Tibial artery (tissue), 4 donors: Measurements from ENCODE around the gene KLK13.

Source experiments
- DNase-seq, 2 donors: peaks; one replicate each; pipeline ENCODE4 v3.0.0-alpha.2; 2019
- H3K27ac ChIP-seq, 2 donors: fragments of 200-600 bp; sonication (generic) in 1 of 2; 1 replicate in 1 of 2; 2 replicates in 1 of 2; pipeline ENCODE4 v1.5.1; 2018 to 2019; ENCODE audit warnings: mild to moderate bottlenecking in 1 of 2
- H3K27me3 ChIP-seq, 2 donors: fragments of 200-600 bp; sonication (generic) in 1 of 2; one replicate each; pipeline versions ENCODE4 v1.5.1 to v1.6.0; 2016 to 2019
- H3K36me3 ChIP-seq, 3 donors: fragments of 200-600 bp; sonication (generic) in 2 of 3; one replicate each; pipeline ENCODE4 v1.5.1; 2016 to 2019; ENCODE audit warnings: mild to moderate bottlenecking in 2 of 3
- H3K4me1 ChIP-seq, 4 donors: fragments of 200-600 bp; sonication (generic) in 2 of 4; 1 replicate in 3 of 4; 2 replicates in 1 of 4; pipeline ENCODE4 v1.5.1; 2016 to 2019
- H3K4me3 ChIP-seq, 2 donors: fragments of 200-600 bp; sonication (generic) in 1 of 2; 1 replicate in 1 of 2; 2 replicates in 1 of 2; pipeline ENCODE4 v1.5.1; 2018 to 2019; ENCODE audit warnings: mild to moderate bottlenecking in 2 of 2
- H3K9me3 ChIP-seq, 3 donors: fragments of 200-600 bp; sonication (generic) in 1 of 3; one replicate each; pipeline ENCODE4 v1.5.1; 2016 to 2019
- intact Hi-C: fragments of 100-400 bp; cut with DNase I; formaldehyde crosslinking; loops from one replicate; pipeline ENCODE4 v1.15.0; 2023; ENCODE audit warnings: low total_unique reads
- TF ChIP-seq, protein P1 (sequence below), 2 experiments: fragments of 200-600 bp in 1 of 2; fragments of 450-650 bp in 1 of 2; IDR thresholded peaks; one replicate each; pipeline ENCODE4 v1.5.1; 2017 to 2019; ENCODE audit warnings: antibody characterized with exemption in 2 of 2, mild to moderate bottlenecking in 1 of 2, moderate library complexity in 1 of 2

KLK13 gene

GRCh38 chr19:51059715-51060114 is 5.2 kb downstream of the KLK13 start:
- Histone ChIP-seq H3K27me3 (peaks cover 0 to 14% of the 10 kb centered on the region in 2 donors), H3K4me3 (no peak overlapping the region), H3K9me3 (no peaks in the 10 kb centered on the region), H3K36me3 (no peaks in the 10 kb centered on the region), H3K4me1 (no peaks in the 10 kb centered on the region), H3K27ac (no peak overlapping the region)
- TF ChIP-seq, protein P1, sequence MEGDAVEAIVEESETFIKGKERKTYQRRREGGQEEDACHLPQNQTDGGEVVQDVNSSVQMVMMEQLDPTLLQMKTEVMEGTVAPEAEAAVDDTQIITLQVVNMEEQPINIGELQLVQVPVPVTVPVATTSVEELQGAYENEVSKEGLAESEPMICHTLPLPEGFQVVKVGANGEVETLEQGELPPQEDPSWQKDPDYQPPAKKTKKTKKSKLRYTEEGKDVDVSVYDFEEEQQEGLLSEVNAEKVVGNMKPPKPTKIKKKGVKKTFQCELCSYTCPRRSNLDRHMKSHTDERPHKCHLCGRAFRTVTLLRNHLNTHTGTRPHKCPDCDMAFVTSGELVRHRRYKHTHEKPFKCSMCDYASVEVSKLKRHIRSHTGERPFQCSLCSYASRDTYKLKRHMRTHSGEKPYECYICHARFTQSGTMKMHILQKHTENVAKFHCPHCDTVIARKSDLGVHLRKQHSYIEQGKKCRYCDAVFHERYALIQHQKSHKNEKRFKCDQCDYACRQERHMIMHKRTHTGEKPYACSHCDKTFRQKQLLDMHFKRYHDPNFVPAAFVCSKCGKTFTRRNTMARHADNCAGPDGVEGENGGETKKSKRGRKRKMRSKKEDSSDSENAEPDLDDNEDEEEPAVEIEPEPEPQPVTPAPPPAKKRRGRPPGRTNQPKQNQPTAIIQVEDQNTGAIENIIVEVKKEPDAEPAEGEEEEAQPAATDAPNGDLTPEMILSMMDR (IDR thresholded peaks at IDR 0.05) = no peak
- no peak for DNase-seq
- intact Hi-C loops = no loop called here

DNA sequence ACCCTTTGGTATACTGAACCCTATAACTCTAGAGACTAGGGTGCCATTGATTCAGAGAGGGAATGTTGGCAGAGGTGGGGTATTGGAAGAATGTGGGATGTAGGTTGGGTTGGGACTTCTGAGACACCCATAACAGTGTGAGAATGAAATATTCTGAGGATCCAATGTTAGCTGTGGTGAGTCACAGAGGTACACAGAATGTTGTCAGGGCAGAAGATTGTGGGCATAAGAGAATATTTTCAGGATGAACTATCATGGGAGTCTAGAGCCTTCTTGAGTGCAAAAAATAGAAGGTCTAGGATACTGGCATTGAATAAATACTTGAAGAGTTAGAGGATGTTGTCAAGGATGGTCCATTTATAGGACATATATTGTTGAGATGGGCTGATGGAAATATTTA is 9.0 kb downstream of the KLK13 start:
- H3K4me1 ChIP-seq = no peaks in the 10 kb centered on the region
- DNase-seq = no peak

GRCh38 chr19:51047031-51047335 is 17.9 kb downstream of the KLK13 start:
- Histone ChIP-seq H3K27me3 (no peaks in the 10 kb centered on the region), H3K9me3 (peaks cover 0 to 4% (median 0%) of the 10 kb centered on the region in 3 donors), H3K4me1 (no peaks in the 10 kb centered on the region), H3K36me3 (no peaks in the 10 kb centered on the region), H3K4me3 (no peak overlapping the region), H3K27ac (no peak overlapping the region)
- DNase-seq = no peak
- TF ChIP-seq, protein P1 (IDR thresholded peaks at IDR 0.05) = no peak
- intact Hi-C loops = no loop called here

More for the DNA sequence above, 9.0 kb downstream of the KLK13 start:
- intact Hi-C loops = no loop called here
- Histone ChIP-seq H3K4me3 (no peak overlapping the region), H3K36me3 (no peaks in the 10 kb centered on the region), H3K9me3 (no peaks in the 10 kb centered on the region), H3K27ac (no peak overlapping the region), H3K27me3 (peaks cover 0 to 3% of the 10 kb centered on the region in 2 donors)
- TF ChIP-seq, protein P1 (IDR thresholded peaks at IDR 0.05) = no peak

GRCh38 chr19:51044327-51044726 is 20.6 kb downstream of the KLK13 start:
- intact Hi-C loops = no loop called here
- Histone ChIP-seq H3K27ac (no peak overlapping the region), H3K36me3 (no peaks in the 10 kb centered on the region), H3K4me3 (no peak overlapping the region), H3K27me3 (no peaks in the 10 kb centered on the region), H3K9me3 (no peaks in the 10 kb centered on the region), H3K4me1 (no peaks in the 10 kb centered on the region)
- TF ChIP-seq, protein P1 (IDR thresholded peaks at IDR 0.05) = no peak
- DNase-seq = no peak

- intact Hi-C loops = no loop called here
- TF ChIP-seq, protein P1 (IDR thresholded peaks at IDR 0.05) = no peak
- no peaks in the 10 kb centered on the region for H3K9me3 ChIP-seq
- H3K36me3 ChIP-seq = no peaks in the 10 kb centered on the region
- H3K4me1 ChIP-seq = no peaks in the 10 kb centered on the region
- H3K27me3 ChIP-seq = no peaks in the 10 kb centered on the region
- H3K27ac ChIP-seq = no peak overlapping the region
- DNase-seq = no peak
- no peak overlapping the region for H3K4me3 ChIP-seq
Measured at GRCh38 chr19:51043497-51043896, 21.4 kb downstream of the KLK13 start.

- DNase-seq = no peak
- TF ChIP-seq, protein P1 (IDR thresholded peaks at IDR 0.05) = no peak
- intact Hi-C loops = no loop called here
Measured at GRCh38 chr19:51040151-51040550, 24.7 kb downstream of the KLK13 start.

More at GRCh38 chr19:51040151-51040550, 24.7 kb downstream of the KLK13 start:
- Histone ChIP-seq H3K27ac (no peak overlapping the region), H3K9me3 (no peaks in the 10 kb centered on the region), H3K4me1 (no peaks in the 10 kb centered on the region), H3K36me3 (no peaks in the 10 kb centered on the region), H3K27me3 (no peaks in the 10 kb centered on the region), H3K4me3 (no peak overlapping the region)
